Activated CD4-positive, alpha-beta T cell treated with anti-CD3 and anti-CD28 coated beads, Interleukin-2, amount 50 U/mL, for 24 hours (primary cell): ENCODE measurements around the gene CHST11.

Source experiments
- DNase-seq, 2 donors: peaks; one replicate each; pipeline ENCODE4 v3.0.0-alpha.2; 2020; ENCODE audit warnings: low read depth in 1 of 2, low spot score in 1 of 2

Gene CHST11

DNA sequence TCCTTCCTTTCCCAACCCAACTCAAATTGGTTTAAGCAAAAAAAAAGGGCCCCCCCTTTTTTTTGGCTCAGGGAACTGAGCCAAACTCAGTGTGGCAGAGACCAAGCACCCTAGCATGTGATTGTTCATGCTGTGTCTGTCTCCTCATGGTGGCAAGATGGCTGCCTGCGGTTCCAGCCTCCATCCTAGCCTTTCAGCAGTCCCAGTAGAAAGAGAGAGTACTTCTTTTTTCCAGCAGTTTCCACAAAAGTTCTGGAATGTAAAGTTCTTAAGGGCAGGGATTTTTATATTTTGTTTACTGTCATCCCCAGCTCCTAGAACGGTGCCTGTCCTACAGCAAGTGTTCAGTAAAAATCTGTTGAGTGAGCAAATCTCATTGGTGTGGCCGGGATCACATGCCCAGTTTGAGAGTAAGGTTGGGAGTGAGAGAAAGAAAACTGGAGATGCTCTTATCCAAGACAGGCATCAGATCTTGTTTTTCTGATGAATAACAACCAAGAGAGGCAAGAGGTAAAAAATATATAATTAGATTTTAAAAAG, 22.4 kb downstream of the CHST11 start:
- DNase-seq, result no peak

DNA sequence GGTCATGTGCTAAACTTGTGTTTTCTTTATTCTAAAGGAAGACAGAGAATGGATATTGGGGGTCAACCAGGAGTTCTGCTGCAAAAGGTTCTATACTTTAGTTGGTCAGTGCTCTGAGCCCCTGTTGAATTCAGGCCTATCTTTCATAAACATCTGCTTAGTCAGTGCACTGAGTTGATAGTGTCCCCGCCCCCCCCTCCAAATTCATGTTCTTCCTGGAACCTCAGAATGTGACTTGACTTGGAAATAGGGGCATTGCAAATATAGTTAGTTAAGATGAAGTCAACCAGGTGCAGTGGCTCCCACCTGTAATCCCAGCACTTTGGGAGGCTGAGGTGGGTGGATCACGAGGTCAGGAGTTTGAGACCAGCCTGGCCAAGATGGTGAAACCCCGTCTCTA, 23.3 kb downstream of the CHST11 start:
- no peak for DNase-seq

DNA sequence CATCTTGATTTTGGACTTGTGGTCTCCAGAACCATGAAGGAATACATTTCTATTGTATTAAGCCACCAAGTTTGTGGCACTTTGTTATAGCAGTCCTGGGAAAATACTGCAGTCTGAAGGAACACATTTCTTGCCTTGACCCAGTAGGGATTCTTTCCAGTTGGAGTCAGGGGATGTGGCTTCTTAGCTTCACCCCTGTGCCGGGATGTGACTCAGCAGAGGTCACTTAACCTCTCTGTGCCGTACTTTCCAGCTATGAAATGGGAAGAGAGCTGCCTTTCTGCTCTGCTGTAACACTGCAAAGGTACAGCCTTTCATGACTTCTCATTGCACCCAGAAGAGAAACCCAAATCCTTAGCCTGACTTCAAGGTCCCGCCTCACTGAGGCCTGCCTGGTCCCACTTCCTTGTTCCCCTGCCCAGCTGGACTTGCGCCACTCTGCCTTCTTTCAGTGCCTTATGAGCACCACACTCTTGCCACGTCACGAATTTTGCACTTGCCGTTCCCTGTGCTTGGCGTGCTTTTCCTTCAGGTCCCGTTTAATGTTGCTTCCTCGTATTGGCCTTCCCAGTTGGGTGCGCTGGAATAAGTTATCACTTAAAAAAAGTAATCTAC, 24.2 kb downstream of the CHST11 start:
- no peak for DNase-seq

DNA sequence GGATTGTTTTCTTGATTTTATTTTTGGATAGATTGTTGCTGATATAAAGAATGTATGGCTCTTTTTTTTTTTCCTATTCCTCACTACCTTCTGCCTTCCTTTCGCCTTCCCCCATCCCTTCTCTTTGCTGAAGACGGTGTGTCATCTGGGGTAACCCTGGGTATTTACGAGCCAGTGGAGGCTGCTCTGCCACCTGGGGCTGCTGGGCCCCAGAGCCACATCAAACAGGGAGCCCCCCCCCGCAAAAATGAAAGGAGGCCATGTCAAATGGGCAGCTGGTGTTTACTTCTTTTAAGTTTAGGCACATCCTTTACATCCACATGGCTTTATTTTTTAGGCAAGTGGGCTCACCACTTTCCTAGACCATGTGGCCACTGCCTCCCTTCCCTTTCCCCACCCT, 25.4 kb downstream of the CHST11 start:
- no peak for DNase-seq

DNA sequence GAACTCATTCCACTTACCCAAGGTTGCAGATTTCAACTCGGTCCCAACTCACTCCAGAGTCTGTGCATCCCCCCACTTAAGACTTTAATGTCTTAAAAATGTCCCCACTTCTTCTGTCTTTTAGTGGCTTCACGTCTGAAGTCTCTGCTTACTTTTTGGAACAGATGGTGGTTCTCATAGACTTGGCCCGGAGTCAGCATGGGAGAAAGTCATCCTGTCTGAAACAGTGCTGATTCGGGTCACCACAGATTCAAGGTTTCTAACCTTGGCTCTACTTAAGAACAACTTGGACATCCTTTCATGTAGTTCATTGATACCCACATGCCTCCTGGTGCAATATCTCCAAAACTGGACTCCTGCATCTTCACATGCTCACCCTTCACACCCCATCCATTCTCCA, 26.0 kb downstream of the CHST11 start:
- no peak for DNase-seq

DNA sequence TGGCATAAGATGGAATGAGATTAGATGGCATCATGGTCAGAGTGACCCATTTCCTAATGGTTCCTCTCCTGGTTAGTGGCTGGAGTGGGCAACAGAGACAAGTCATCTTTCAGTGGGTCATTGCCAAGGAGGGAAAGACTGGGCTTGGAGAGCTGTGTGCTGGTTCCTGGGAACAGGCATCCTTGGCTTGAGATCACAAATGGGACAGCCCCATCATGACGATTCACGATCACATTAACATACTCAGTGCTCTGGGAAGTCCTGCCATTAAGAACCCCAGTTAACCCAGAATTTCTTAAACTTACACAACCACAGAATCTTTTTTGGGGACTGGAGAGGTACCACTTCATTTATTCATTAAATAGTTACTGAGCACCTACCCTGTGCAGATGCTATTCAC, 27.3 kb downstream of the CHST11 start:
- DNase-seq, result no peak

DNA sequence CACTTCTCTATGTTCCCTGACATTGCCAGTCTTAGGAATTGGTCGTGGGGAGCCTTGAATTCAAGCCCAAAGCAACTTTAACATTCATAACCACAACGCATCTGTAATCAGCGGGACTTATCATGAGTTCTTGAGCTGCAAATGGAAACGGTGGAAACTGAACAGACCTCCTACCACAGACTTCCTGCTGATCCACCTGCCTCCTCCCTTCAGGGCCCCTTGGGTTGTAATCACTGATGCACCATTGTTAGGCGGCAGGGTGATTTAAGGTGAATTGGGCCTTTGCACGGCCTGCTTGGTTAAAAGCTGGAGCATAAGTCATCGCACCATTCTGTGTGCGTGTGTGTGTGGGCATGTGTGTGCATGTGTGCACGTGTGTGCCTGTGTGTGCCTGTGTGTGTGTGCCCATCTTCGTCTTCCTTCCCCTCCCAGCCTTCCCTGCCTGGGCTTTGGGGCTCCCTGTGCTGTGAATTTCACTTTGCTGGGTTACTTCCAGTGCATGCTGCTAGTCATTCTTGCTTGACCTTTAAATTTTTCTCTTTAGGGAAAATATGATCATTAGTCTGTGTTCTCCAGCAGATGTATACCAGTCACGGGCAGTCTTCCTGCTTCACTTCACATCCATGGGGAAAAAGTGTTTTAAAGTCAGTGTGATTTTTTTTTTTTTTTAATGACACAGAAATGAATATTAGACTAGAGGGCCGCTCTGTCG, 29.1 kb downstream of the CHST11 start:
- no peak for DNase-seq

DNA sequence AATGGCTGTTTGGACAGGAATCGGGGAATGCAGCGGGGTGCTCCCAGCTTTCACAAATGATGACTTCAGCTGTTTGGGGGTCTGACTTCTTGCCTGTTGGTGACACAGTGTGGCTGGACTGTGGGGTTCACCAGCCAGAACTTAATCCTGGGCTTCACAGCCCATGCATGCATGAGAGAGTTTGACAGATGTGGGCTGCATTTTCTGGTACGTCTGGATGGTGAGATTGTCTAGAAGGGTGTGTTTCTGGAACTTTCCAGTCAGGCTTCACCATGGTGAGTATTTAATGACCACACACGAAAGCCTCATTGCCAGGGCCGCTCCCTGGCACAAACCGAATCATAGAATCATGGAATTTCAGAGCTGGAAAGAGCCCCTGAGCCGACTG, 29.6 kb downstream of the CHST11 start:
- DNase-seq, result no peak

DNA sequence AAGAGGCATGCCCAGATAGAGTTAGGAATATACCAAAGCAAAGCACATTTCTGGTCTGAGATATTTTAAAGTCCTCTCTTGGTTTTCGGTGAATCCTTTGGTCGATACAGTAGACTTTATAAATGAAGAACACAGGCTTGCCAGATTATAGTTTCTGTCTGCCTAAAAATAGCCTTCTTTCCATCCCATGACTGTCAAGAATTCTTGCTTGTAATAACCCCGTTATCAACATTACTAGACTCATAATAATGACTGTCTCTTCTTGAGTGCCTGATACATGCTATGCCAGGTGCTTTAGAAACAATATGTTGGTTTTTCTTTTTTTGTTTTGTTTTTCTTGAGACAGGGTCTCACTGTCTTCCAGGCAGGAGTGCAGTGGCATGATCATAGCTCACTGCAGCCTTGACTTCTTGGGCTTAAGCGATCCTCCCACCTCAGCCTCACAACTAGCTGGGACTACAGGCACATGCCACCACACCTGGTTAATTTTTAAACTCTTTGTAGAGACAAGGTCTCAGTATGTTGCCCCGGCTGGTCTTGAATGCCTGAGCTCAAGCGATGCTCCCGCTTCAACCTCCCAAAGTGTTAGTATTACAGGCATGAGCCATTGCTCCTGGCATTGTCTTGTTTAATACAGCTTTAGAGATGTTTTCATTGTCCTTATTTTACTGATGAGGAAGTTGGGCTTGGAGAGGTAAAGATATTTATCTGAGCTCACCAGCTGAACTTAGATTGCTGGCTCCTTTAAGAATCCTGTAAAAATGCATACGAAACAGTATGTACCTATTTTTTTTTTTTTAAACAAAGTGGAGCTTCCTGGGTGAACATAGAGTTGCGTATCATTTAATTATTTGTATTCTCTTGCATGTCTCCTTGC, 30.4 kb downstream of the CHST11 start:
- no peak for DNase-seq

DNA sequence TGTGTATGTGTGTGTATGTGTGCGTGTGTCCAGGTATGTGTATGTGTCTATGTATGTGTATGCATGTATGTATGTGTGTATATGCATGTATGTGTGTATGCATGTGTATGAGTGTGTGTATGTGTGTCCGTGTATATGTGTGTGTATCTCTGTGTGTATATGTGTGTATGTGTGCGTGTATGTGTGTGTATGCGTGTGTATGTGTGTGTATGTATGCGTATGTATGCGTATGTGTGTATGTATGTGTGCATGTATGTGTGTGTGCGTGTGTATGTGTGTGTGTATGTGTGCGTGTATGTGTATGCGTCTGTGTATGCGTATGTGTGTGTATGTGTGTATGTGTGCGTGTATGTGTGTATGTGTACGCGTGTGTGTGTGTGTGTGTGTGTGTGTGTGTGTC, 31.6 kb downstream of the CHST11 start:
- no peak for DNase-seq

DNA sequence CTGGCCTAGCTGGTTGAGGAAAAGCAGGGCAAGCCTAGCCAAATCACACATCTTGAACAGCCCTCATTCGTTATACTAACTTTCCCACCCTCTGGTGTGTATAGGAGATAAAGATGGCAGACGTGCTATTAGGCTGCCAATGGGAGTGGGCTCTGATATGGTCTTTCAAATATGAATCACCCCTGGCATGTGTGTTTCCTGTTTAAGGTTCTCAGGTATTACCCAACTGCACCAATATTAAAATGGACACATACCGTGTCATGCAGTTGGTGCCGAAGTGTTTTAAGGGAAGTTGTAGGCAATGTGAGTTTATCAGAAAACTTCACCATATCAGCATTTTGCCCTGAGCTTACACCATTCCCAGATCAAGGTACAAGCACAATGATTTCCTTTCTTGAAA, 33.4 kb downstream of the CHST11 start:
- no peak for DNase-seq

DNA sequence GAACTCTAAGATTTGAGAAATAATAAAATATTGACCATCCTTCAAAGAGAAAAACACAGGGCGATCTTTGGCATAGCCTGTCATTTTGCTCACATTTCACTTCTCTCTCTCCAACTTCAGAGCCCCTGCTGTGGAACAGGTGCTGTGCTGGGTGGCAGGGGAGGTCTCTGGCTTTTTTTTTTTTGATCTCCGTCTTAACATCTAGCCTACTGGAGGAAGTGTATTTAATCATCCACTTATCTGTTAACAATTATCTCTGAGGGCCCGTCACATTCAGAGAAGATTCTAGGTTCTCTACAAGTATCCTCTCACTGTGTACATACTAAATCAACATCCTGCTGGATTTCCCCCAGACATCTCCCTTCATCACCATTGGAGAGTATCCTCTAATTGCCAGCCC, 34.1 kb downstream of the CHST11 start:
- DNase-seq, result no peak

DNA sequence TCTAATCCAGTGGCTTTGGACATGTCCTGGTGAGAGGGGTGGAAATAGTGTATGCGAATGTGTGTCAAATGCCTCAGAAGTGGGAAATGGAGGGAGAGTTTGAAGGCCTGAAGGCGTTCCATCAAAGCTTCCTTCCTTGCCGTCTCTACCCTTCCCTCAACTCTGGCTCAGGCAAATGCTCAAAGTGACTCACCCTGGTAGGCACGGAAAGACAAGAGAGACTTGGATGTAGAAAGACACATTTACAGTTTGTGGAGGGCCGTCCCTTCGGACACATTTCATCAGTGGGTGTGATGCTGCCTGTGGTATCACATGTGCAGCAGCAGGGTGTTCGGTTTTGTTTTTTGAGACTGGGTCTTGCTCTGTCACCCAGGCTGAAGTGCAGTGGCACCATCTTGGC, 36.7 kb downstream of the CHST11 start:
- no peak for DNase-seq

DNA sequence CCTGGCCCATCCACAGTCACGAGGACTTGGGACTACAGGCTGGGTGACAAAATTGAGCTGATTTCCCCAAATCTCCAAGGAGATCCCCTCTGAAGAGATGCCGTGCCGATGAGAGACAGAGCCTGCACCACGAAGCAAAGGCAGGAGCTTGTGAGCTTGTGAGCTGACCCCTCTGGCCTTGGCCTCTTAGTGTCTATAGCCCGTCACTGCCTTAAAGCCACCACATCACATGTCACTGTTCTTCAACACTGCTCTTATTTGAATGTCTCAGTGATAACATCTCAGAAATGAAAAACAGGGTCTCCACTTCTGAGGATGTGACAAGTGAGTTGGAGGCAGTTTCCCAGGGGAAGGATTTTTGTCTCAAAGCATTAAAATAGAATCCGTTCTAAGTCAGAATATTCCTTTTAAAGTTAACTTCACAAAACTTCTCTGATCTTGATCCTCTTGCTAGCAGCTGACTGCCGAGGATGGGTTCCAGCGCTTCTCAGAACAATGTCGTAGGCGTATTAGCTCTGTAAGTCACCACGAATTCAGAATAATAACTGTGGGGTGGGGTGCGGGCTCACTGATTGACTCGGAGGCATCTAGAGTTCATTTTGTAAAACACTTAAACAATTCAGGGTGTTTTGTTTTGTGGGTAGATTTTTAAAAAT, 37.5 kb downstream of the CHST11 start:
- peak; percentile 43 to 70 for DNase-seq

DNA sequence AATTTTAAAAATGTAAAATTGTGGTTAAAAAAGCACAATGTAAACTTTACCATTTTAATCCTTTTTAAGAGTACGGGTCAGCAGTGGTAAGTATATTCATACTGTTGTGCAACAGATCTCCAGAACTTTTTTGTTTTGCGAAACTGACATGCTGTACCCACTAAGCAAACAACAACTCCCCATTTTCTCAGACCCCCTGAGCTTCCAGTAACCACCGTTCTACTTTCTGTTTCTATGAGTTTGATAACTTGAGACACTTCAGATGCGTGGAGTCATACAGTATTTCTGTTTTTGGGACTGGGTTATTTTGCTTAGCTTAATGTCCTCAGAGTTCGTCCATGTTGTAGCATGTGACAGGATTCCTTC, 38.0 kb downstream of the CHST11 start:
- no peak for DNase-seq

DNA sequence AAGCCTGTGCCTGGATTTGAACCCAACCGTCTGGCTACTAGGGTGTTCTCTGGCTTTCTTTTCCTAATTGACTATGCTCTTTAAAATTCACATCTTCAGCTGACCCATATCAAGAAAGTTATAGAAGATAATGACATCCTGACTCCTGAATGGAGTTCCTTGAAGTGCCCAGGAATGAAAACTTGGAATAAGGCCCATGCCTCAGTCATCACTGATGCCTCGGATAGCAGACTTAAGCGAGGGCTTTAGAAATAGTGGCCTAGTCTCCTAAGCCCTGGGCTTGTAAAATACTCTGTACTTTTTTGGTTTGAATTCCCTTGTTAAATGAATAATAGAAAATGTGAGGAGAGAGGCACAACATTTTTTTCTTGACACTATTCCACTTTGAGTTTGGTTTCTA, 39.0 kb downstream of the CHST11 start:
- DNase-seq, result no peak

DNA sequence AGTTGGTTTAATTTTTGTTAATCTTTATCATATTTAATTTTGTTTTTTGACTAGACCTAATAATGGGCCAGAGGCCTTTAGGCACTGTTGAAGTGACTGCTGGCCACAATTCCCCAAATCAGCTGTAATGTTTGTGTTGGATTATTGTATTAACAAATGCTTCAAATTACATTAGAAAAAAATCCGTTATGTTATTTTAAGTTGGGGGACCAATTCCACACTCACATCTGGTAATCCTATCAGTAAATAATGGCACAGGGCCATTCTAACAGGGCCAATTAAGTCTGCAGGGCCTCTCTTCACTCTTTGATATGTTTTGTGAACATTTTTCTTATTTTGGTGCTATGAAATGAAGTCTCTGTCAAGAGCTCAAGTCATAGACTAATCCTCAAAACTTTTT, 39.6 kb downstream of the CHST11 start:
- DNase-seq, result no peak

DNA sequence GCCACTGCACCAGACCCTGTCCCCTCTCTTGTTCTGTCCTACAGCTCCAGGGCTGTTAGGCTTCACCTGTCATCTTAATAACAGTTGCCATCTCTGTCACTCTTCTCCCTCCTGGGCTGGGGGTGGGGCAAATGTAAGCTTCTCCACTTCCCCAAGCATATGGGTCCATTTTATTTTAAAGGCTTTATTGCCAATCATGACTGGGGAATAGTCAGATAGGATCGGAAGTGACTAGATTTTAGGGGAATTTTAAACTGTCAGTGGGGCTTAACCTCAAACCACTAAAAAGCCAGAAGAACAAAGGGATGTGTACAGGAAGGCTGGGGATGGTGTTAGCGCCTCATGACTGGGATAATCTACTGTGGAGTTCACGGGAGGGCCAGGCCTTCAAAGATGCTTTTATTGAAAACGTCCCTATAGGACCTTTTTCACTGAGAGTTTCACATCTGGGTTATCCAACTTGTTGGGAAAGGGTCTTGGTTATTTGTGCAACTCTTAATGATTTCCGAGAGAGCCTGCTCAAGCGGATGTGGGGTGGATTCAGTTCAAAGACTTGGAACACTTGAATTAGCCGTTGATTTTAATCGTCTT, 41.6 kb downstream of the CHST11 start:
- DNase-seq, result peak in 1 of 2 donors; percentile 30

DNA sequence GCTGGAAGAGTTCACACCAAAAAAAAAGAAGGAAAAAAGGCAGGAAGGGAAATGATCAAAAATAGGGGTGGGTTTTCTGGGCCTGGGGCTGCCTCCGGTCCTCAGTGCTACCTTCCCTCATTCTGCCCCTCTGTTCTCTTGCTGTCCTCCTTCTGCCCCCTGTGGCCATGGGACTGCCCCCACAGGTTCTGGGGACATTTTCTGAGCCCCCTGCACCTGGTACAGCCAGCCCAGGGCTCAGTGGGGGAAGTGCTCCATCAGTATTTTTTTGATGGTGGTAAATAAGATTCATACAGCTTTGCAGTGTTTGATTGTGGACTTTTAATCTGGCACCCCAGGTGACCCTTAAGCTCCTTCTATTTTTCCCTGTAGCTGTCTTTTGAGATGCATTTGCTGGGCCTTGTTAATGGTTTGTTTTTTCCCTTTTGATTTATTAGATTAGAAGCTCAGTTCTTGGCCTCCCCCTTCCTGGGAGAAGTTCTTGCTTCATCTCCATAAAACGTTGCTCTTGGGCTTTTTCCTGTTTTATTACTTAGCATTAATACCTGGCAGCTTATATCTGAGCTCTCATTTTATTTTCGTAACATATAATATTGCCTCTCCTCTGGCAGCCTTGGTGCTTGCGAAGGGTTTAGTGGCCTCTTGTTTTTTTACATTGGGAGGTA, 43.1 kb downstream of the CHST11 start:
- DNase-seq, result no peak

DNA sequence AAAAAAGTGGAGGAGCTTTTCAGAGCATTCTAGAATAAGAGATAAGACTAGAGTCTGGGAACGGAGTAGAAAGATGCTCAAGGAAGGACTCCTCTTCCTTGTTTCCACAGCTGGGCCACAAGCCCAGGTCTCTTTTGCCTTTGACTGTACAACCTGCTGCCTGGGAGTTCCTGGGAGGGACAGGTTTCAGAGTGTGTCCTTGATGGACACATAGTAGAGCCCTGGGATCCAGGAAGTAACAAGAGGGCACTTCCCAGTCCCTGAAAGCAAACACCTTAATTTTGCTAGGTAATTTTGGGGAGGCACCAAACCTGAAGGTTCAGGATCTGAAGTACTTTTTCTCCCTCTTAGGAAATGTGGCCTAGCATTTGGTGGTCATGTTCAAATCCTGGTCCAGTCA, 44.4 kb downstream of the CHST11 start:
- no peak for DNase-seq

DNA sequence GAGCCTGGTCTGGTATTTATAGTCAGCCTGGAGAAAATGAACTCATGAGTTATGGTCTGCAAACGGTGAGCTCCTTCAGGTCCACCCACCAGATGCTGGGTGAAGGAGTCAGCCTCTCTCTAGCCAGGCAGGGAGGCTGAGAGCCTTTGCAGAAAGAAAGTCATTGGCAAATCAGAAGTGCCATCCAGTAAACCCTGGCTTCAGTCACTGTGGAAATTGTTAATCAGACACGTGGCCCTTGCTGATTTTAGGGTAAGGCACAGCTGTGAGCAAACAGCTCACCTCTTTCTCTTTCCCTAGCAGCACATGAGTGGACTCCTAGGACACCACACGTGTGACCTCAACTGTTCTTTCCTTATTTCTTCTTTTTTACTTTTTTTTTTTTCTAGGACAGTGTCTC, 44.9 kb downstream of the CHST11 start:
- no peak for DNase-seq
